GM23338 (cell line): ENCODE results near the gene NUCB1. TPM values are rescaled to one million over a fixed set of nuclear protein-coding genes. Genes with fewer than 3 reads are reported as not detected.

Experiments
- ATAC-seq: fragments of 200-7000 bp; cut with Tn5 transposase; 3 replicates; pipeline ENCODE4 v1.9.1; 2020
- DNase-seq: peaks from one replicate; pipeline ENCODE4 v3.0.0-alpha.2; 2015; ENCODE audit warnings: low spot score
- H2AFZ ChIP-seq: fragments of 200-600 bp; sonication (generic); 2 replicates; pipeline ENCODE4 v1.8.0; 2016; ENCODE audit warnings: antibody characterized with exemption, mild to moderate bottlenecking, moderate library complexity
- H3F3A ChIP-seq: fragments of 200-600 bp; sonication (generic); replicated peaks from 2 replicates; pipeline ENCODE4 v1.8.0; 2017; ENCODE audit warnings: antibody characterized with exemption, mixed run types, low read depth
- H3K27ac ChIP-seq: fragments of 200-600 bp; sonication (generic); 2 replicates; pipeline ENCODE4 v1.6.1; 2016; ENCODE audit warnings: low read depth
- H3K27me3 ChIP-seq: fragments of 200-600 bp; sonication (generic); 2 replicates; pipeline ENCODE4 v1.8.0; 2016; ENCODE audit warnings: mild to moderate bottlenecking, mixed run types, moderate library complexity; ENCODE audit not compliant: insufficient read depth
- H3K36me3 ChIP-seq: fragments of 200-600 bp; sonication (generic); 2 replicates; pipeline ENCODE4 v1.8.0; 2016; ENCODE audit warnings: mild to moderate bottlenecking; ENCODE audit not compliant: insufficient read depth
- H3K4me1 ChIP-seq: fragments of 200-600 bp; sonication (generic); 2 replicates; pipeline ENCODE4 v1.8.0; 2016; ENCODE audit warnings: mild to moderate bottlenecking, moderate library complexity; ENCODE audit not compliant: insufficient read depth
- H3K4me2 ChIP-seq: fragments of 200-600 bp; sonication (generic); 2 replicates; pipeline ENCODE4 v1.7.1; 2017; ENCODE audit warnings: mixed run types
- H3K4me3 ChIP-seq: fragments of 200-600 bp; sonication (generic); 2 replicates; pipeline ENCODE4 v1.6.1; 2016; ENCODE audit warnings: mixed run types
- H3K79me2 ChIP-seq: fragments of 200-600 bp; sonication (generic); replicated peaks from 2 replicates; pipeline ENCODE4 v1.8.0; 2017; ENCODE audit warnings: mild to moderate bottlenecking; ENCODE audit not compliant: insufficient read depth
- H3K9me2 ChIP-seq: fragments of 200-600 bp; sonication (generic); 2 replicates; pipeline ENCODE4 v1.8.0; 2017; ENCODE audit not compliant: insufficient read depth
- H4K20me1 ChIP-seq: fragments of 200-600 bp; sonication (generic); replicated peaks from 2 replicates; pipeline ENCODE4 v1.8.0; 2017; ENCODE audit warnings: mild to moderate bottlenecking; ENCODE audit not compliant: insufficient read depth
- H3K27ac Mint-ChIP-seq: 2 replicates; pipeline ENCODE4 v1.8.0; 2020; ENCODE audit warnings: inconsistent platforms, mild to moderate bottlenecking, moderate library complexity, mixed read lengths
- H3K27me3 Mint-ChIP-seq: 3 replicates; pipeline ENCODE4 v1.8.0; 2022; ENCODE audit warnings: low read depth, mild to moderate bottlenecking, moderate library complexity, mixed read lengths, inconsistent platforms; ENCODE audit not compliant: insufficient read depth, poor library complexity
- H3K36me3 Mint-ChIP-seq: 3 replicates; pipeline ENCODE4 v1.8.0; 2021; ENCODE audit warnings: low read depth, mild to moderate bottlenecking, inconsistent platforms, moderate library complexity, mixed read lengths
- H3K4me1 Mint-ChIP-seq: 3 replicates; pipeline ENCODE4 v1.8.0; 2020; ENCODE audit warnings: mild to moderate bottlenecking, inconsistent platforms, mixed read lengths
- H3K4me3 Mint-ChIP-seq: 3 replicates; pipeline ENCODE4 v1.8.0; 2021; ENCODE audit warnings: moderate library complexity, mild to moderate bottlenecking, inconsistent platforms, mixed read lengths
- H3K9me3 Mint-ChIP-seq: 3 replicates; pipeline ENCODE4 v1.8.0; 2020; ENCODE audit warnings: moderate library complexity, mild to moderate bottlenecking, inconsistent platforms, mixed read lengths
- EZH2 ChIP-seq: fragments of 200-600 bp; sonication (generic); IDR thresholded peaks from one replicate; pipeline ENCODE4 v1.8.0; 2017; ENCODE audit warnings: antibody characterized with exemption, mild to moderate bottlenecking, low read depth; ENCODE audit not compliant: unreplicated experiment
- EZH2phosphoT487 ChIP-seq: fragments of 200-600 bp; sonication (generic); IDR thresholded peaks from one replicate; pipeline ENCODE4 v1.8.1; 2018; ENCODE audit warnings: antibody characterized with exemption; ENCODE audit not compliant: unreplicated experiment
- JUNB ChIP-seq: IDR thresholded peaks from one replicate; pipeline ENCODE4 v1.6.1; 2016; ENCODE audit warnings: antibody characterized with exemption; ENCODE audit not compliant: unreplicated experiment
- NANOG ChIP-seq: IDR thresholded peaks from 2 replicates; pipeline ENCODE4 v1.6.1; 2016; ENCODE audit warnings: antibody characterized with exemption, borderline replicate concordance
- POLR2AphosphoS5 ChIP-seq: IDR thresholded peaks from 2 replicates; pipeline ENCODE4 v1.6.1; 2016; ENCODE audit warnings: antibody characterized with exemption, low read depth
- STAT1 ChIP-seq: IDR thresholded peaks from one replicate; pipeline ENCODE4 v1.6.1; 2016; ENCODE audit warnings: antibody characterized with exemption; ENCODE audit not compliant: unreplicated experiment
- ZNF331 ChIP-seq: fragments of 250-450 bp; sonication (Bioruptor Pico); IDR thresholded peaks from 2 replicates; pipeline ENCODE4 v1.5.0; 2020; ENCODE audit warnings: low read depth, mild to moderate bottlenecking, moderate library complexity
- polyA plus RNA-seq: library from polyadenylated mRNA; unstranded; fragments of >200 nt; fragmentation: Nextera tagmentation; extraction: Ambion mirVana; gene quantifications from 2 replicates; pipeline ENCODE4 v1.2.1, GENCODE V29; 2016
- total RNA-seq: library from RNA; depleted of rRNA; stranded (reverse); fragments of >200 nt; shearing (Covaris generic); gene quantifications from 2 replicates; pipeline ENCODE4 v1.2.3, GENCODE V29; 2014
- TF ChIP-seq, protein P1 (sequence below): fragments of 250-450 bp; sonication (Bioruptor Pico); IDR thresholded peaks from 2 replicates; pipeline ENCODE4 v1.5.0; 2020; ENCODE audit warnings: mild to moderate bottlenecking, moderate library complexity
- TF ChIP-seq, protein P2 (sequence below): IDR thresholded peaks from 2 replicates; pipeline ENCODE4 v1.6.1; 2016; ENCODE audit warnings: antibody characterized with exemption

NUCB1 gene
- total and polyA plus RNA-seq, 2 experiments from 2014 or later: 57.1 to 163 TPM

DNA sequence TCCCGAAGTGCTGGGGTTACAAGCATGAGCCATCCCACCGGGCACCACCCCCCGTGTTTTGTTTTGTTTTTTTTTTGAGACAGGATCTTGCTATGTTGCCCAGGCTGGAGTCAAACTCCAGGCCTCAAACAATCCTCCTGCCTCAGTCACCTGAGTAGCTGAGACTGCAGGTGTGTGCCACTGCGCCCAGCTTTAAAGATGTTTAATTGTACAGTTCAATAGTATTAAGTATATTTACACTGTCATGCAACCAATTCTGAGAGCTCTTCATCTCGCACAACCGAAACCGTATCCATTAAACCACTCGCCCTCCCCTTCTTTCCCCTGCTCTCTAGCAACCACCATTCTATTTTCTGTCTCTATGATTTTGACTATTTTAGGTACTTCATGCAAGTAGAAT, 15.6 kb downstream of the NUCB1 start (continued):
- TF ChIP-seq, protein P1, sequence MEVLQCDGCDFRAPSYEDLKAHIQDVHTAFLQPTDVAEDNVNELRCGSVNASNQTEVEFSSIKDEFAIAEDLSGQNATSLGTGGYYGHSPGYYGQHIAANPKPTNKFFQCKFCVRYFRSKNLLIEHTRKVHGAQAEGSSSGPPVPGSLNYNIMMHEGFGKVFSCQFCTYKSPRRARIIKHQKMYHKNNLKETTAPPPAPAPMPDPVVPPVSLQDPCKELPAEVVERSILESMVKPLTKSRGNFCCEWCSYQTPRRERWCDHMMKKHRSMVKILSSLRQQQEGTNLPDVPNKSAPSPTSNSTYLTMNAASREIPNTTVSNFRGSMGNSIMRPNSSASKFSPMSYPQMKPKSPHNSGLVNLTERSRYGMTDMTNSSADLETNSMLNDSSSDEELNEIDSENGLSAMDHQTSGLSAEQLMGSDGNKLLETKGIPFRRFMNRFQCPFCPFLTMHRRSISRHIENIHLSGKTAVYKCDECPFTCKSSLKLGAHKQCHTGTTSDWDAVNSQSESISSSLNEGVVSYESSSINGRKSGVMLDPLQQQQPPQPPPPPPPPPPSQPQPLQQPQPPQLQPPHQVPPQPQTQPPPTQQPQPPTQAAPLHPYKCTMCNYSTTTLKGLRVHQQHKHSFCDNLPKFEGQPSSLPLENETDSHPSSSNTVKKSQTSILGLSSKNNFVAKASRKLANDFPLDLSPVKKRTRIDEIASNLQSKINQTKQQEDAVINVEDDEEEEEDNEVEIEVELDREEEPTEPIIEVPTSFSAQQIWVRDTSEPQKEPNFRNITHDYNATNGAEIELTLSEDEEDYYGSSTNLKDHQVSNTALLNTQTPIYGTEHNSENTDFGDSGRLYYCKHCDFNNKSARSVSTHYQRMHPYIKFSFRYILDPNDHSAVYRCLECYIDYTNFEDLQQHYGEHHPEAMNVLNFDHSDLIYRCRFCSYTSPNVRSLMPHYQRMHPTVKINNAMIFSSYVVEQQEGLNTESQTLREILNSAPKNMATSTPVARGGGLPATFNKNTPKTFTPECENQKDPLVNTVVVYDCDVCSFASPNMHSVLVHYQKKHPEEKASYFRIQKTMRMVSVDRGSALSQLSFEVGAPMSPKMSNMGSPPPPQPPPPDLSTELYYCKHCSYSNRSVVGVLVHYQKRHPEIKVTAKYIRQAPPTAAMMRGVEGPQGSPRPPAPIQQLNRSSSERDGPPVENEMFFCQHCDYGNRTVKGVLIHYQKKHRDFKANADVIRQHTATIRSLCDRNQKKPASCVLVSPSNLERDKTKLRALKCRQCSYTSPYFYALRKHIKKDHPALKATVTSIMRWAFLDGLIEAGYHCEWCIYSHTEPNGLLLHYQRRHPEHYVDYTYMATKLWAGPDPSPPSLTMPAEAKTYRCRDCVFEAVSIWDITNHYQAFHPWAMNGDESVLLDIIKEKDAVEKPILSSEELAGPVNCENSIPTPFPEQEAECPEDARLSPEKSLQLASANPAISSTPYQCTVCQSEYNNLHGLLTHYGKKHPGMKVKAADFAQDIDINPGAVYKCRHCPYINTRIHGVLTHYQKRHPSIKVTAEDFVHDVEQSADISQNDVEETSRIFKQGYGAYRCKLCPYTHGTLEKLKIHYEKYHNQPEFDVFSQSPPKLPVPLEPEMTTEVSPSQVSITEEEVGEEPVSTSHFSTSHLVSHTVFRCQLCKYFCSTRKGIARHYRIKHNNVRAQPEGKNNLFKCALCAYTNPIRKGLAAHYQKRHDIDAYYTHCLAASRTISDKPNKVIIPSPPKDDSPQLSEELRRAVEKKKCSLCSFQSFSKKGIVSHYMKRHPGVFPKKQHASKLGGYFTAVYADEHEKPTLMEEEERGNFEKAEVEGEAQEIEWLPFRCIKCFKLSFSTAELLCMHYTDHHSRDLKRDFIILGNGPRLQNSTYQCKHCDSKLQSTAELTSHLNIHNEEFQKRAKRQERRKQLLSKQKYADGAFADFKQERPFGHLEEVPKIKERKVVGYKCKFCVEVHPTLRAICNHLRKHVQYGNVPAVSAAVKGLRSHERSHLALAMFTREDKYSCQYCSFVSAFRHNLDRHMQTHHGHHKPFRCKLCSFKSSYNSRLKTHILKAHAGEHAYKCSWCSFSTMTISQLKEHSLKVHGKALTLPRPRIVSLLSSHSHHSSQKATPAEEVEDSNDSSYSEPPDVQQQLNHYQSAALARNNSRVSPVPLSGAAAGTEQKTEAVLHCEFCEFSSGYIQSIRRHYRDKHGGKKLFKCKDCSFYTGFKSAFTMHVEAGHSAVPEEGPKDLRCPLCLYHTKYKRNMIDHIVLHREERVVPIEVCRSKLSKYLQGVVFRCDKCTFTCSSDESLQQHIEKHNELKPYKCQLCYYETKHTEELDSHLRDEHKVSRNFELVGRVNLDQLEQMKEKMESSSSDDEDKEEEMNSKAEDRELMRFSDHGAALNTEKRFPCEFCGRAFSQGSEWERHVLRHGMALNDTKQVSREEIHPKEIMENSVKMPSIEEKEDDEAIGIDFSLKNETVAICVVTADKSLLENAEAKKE (CRISPR knock-in tag): no peak
- no peak for TF ChIP-seq NANOG
- no peak for TF ChIP-seq EZH2
- TF ChIP-seq ZNF331 (CRISPR knock-in tag): no peak

DNA sequence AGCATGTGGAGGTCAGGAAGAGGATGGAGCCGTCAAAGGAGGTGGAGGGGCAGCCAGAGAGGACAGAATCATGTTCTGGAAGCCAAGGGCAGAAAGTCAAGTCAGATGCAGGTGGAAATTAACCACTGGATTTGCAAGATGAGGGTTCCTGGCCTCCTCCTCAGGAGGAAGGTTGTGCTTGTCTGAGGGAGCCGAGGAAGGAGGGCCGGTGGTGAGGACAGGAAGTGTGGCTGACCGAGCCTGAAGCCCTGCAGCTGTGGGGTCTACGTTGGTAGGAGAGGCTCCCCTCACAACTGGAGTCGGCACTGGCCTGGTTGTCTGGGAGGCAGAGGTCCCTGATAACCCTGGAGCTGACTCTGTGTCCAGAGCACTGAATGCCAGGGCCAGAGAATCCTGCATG, 18.0 kb downstream of the NUCB1 start:
- H3K4me2 ChIP-seq: no peak overlapping the region
- H4K20me1 ChIP-seq: peaks cover 3% of the 10 kb centered on the region
- no peaks in the 10 kb centered on the region for H3K9me3 Mint-ChIP-seq
- H3K4me3 ChIP-seq: no peak overlapping the region
- H3K4me3 Mint-ChIP-seq: no peak overlapping the region
- H3K27ac ChIP-seq: no peak overlapping the region
- H3K4me1 ChIP-seq: no peaks in the 10 kb centered on the region
- H3F3A ChIP-seq: 0 out of 2 replicates have a peak, but pooled peaks cover 8% of the 10 kb centered on the region
- peaks cover 12% of the 10 kb centered on the region; the same call in 1 of the 2 replicates for H3K36me3 ChIP-seq
- H3K4me1 Mint-ChIP-seq: no peaks in the 10 kb centered on the region
- peaks cover 29% of the 10 kb centered on the region for H3K36me3 Mint-ChIP-seq
- H3K27me3 ChIP-seq: no peaks in the 10 kb centered on the region
- no peak overlapping the region for H3K27ac Mint-ChIP-seq
- no peak for DNase-seq
- H3K79me2 ChIP-seq: no peaks in the 10 kb centered on the region
- H2AFZ ChIP-seq: no peak overlapping the region
- H3K9me2 ChIP-seq: no peaks in the 10 kb centered on the region
- peaks cover 2% of the 10 kb centered on the region for H3K27me3 Mint-ChIP-seq
- ATAC-seq: no peak
- TF ChIP-seq EZH2phosphoT487 (no peak), NANOG (no peak), EZH2 (no peak), ZNF331 (CRISPR knock-in tag) (no peak), STAT1 (no peak), JUNB (no peak), POLR2AphosphoS5 (no peak)
- TF ChIP-seq, protein P1 (CRISPR knock-in tag): no peak
- TF ChIP-seq, protein P2, sequence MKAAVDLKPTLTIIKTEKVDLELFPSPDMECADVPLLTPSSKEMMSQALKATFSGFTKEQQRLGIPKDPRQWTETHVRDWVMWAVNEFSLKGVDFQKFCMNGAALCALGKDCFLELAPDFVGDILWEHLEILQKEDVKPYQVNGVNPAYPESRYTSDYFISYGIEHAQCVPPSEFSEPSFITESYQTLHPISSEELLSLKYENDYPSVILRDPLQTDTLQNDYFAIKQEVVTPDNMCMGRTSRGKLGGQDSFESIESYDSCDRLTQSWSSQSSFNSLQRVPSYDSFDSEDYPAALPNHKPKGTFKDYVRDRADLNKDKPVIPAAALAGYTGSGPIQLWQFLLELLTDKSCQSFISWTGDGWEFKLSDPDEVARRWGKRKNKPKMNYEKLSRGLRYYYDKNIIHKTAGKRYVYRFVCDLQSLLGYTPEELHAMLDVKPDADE: no peak
